ENCODE data around the gene SPATS2L.

- TF ChIP-seq, protein P1, sequence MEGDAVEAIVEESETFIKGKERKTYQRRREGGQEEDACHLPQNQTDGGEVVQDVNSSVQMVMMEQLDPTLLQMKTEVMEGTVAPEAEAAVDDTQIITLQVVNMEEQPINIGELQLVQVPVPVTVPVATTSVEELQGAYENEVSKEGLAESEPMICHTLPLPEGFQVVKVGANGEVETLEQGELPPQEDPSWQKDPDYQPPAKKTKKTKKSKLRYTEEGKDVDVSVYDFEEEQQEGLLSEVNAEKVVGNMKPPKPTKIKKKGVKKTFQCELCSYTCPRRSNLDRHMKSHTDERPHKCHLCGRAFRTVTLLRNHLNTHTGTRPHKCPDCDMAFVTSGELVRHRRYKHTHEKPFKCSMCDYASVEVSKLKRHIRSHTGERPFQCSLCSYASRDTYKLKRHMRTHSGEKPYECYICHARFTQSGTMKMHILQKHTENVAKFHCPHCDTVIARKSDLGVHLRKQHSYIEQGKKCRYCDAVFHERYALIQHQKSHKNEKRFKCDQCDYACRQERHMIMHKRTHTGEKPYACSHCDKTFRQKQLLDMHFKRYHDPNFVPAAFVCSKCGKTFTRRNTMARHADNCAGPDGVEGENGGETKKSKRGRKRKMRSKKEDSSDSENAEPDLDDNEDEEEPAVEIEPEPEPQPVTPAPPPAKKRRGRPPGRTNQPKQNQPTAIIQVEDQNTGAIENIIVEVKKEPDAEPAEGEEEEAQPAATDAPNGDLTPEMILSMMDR (conservative IDR thresholded peaks at IDR 0.05; ENCODE audit: low read depth, low read length): no peak
- no peak for TF ChIP-seq EZH2phosphoT487 (IDR thresholded peaks at IDR 0.05; ENCODE audit: borderline replicate concordance, low read length)
Observed at GRCh38 chr2:200369886-200370285, 63.4 kb downstream of the SPATS2L start.
